HEK293 (cell line): Measurements from ENCODE around the gene TMEM167A.

ENCODE experiments used
- CTCF ChIA-PET: fragments of 350-600 bp; formaldehyde crosslinking; extraction: SDS; loops from one replicate; lab custom pipeline; 2021; ENCODE audit warnings: antibody characterized with exemption; lab: Yijun Ruan, JAX
- POLR2A ChIA-PET: fragments of 300-600 bp; formaldehyde crosslinking; extraction: SDS; loops from one replicate; lab custom pipeline; 2020; ENCODE audit warnings: antibody characterized with exemption, inconsistent platforms; lab: Yijun Ruan, JAX
- H3K27ac ChIP-seq: fragments of 200-500 bp; sonication (Bioruptor generic); 2 replicates; pipeline ENCODE4 v1.5.1; 2014; ENCODE audit warnings: low read depth, low read length, control low read depth, inconsistent platforms; ENCODE audit errors: extremely low read depth
- H3K36me3 ChIP-seq, 2 experiments: fragments of 200-500 bp in 1 of 2; sonication (Bioruptor generic) in 1 of 2; 1 replicate in 1 of 2; 2 replicates in 1 of 2; pipeline ENCODE4 v1.5.1; 2014 to 2017; ENCODE audit warnings: inconsistent platforms in 2 of 2, low read length in 2 of 2; ENCODE audit not compliant: control insufficient read depth in 2 of 2, insufficient read depth in 1 of 2
- H3K4me1 ChIP-seq: fragments of 200-500 bp; sonication (Bioruptor generic); 2 replicates; pipeline ENCODE4 v1.5.1; 2014; ENCODE audit warnings: mild to moderate bottlenecking, low read length, inconsistent platforms; ENCODE audit not compliant: control insufficient read depth, insufficient read depth
- H3K4me3 ChIP-seq: 2 replicates; pipeline ENCODE4 v1.5.1; 2011; ENCODE audit warnings: low read depth, mild to moderate bottlenecking, control low read depth, low read length, moderate library complexity
- H3K9me3 ChIP-seq: fragments of 200-500 bp; sonication (Bioruptor generic); 2 replicates; pipeline ENCODE4 v1.5.1; 2014; ENCODE audit warnings: low read depth, low read length, inconsistent platforms; ENCODE audit not compliant: control insufficient read depth, insufficient read depth
- YY1 ChIP-seq: fragments of 450-650 bp; formaldehyde crosslinking; IDR thresholded peaks from 2 replicates; pipeline ENCODE4 v1.5.1; 2018; ENCODE audit warnings: missing biosample characterization, missing genetic modification characterization
- ZBTB1 ChIP-seq: fragments of 450-650 bp; formaldehyde crosslinking; IDR thresholded peaks from 2 replicates; pipeline ENCODE4 v1.5.1; 2016; ENCODE audit warnings: missing biosample characterization, missing genetic modification characterization
- ZNF341 ChIP-seq: fragments of 450-650 bp; formaldehyde crosslinking; IDR thresholded peaks from 2 replicates; pipeline ENCODE4; 2016; ENCODE audit warnings: low read depth, missing biosample characterization, missing genetic modification characterization
- ZNF37A ChIP-seq: fragments of 450-650 bp; IDR thresholded peaks from 2 replicates; pipeline ENCODE4 v1.5.1; 2018; ENCODE audit warnings: missing biosample characterization, missing genetic modification characterization
- ZNF394 ChIP-seq: fragments of 450-650 bp; formaldehyde crosslinking; IDR thresholded peaks from 2 replicates; pipeline ENCODE4 v1.5.1; 2016; ENCODE audit warnings: missing biosample characterization, missing genetic modification characterization, mild to moderate bottlenecking, moderate library complexity, borderline replicate concordance
- ZNF433 ChIP-seq: fragments of 450-650 bp; formaldehyde crosslinking; IDR thresholded peaks from 2 replicates; pipeline ENCODE4 v1.5.1; 2016; ENCODE audit warnings: missing biosample characterization, missing genetic modification characterization, low read depth
- ZNF501 ChIP-seq: fragments of 450-650 bp; formaldehyde crosslinking; IDR thresholded peaks from 2 replicates; pipeline ENCODE4 v1.5.1; 2016; ENCODE audit warnings: missing biosample characterization, missing genetic modification characterization
- ZNF560 ChIP-seq: fragments of 450-650 bp; formaldehyde crosslinking; IDR thresholded peaks from 2 replicates; pipeline ENCODE4 v1.5.1; 2017; ENCODE audit warnings: missing biosample characterization, missing genetic modification characterization, borderline replicate concordance
- ZNF837 ChIP-seq: fragments of 450-650 bp; formaldehyde crosslinking; IDR thresholded peaks from 2 replicates; pipeline ENCODE4 v1.5.1; 2016; ENCODE audit warnings: missing biosample characterization, missing genetic modification characterization
- TF ChIP-seq, protein P1 (sequence below): fragments of 450-650 bp; formaldehyde crosslinking; IDR thresholded peaks from 2 replicates; pipeline ENCODE4 v1.5.1; 2016; ENCODE audit warnings: missing biosample characterization, missing genetic modification characterization
- TF ChIP-seq, protein P2 (sequence below): fragments of 450-650 bp; IDR thresholded peaks from 2 replicates; pipeline ENCODE4 v1.5.1; 2018; ENCODE audit warnings: missing biosample characterization, missing genetic modification characterization
- TF ChIP-seq, protein P3 (sequence below): fragments of 450-650 bp; IDR thresholded peaks from 2 replicates; pipeline ENCODE4 v1.5.1; 2018; ENCODE audit warnings: missing biosample characterization, mild to moderate bottlenecking, missing genetic modification characterization
- TF ChIP-seq, protein P4 (sequence below): fragments of 450-650 bp; formaldehyde crosslinking; IDR thresholded peaks from 2 replicates; pipeline ENCODE4 v1.5.1; 2017; ENCODE audit warnings: missing biosample characterization, missing genetic modification characterization
- TF ChIP-seq, protein P5 (sequence below): fragments of 450-650 bp; formaldehyde crosslinking; IDR thresholded peaks from 2 replicates; pipeline ENCODE4 v1.5.1; 2016; ENCODE audit warnings: missing biosample characterization, missing genetic modification characterization
- TF ChIP-seq, protein P6 (sequence below): fragments of 450-650 bp; formaldehyde crosslinking; IDR thresholded peaks from 2 replicates; pipeline ENCODE4 v1.5.1; 2017; ENCODE audit warnings: missing biosample characterization, mild to moderate bottlenecking, missing genetic modification characterization, moderate library complexity
- TF ChIP-seq, protein P7 (sequence below): fragments of 450-650 bp; formaldehyde crosslinking; IDR thresholded peaks from 2 replicates; pipeline ENCODE4 v1.5.1; 2016; ENCODE audit warnings: missing biosample characterization, missing genetic modification characterization, borderline replicate concordance

Gene TMEM167A

DNA sequence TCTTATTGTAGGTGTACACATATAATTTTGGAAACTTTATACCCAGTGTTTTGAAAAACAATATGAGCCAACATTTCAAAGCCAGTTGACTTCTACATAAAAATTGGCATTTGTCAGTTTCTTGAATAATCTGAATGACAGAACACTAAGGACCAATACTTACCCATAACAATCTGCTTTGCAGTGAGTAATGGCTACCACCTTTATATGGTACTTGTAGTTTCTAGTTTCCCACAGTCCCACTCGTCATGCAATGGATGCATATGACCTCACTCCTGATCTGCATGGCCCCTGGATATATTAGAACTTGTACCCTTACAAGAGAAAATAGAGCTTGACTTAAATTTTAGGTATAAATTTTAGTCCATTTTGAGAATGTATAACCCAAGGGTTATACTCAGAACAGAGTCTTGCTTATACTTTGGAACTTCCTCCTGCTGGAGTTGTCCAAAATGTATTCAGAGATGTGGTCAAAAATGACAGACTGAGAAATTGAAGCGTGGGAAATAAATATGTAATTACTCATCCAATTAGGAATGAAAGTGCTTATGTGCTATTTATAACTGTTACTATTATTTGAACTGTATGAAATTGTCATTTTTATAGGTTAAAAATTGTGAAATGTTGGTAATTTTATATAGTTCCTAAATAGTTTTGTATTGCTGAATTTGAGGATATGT is 19.6 kb upstream of the TMEM167A start (continued):
- TF ChIP-seq, protein P1, sequence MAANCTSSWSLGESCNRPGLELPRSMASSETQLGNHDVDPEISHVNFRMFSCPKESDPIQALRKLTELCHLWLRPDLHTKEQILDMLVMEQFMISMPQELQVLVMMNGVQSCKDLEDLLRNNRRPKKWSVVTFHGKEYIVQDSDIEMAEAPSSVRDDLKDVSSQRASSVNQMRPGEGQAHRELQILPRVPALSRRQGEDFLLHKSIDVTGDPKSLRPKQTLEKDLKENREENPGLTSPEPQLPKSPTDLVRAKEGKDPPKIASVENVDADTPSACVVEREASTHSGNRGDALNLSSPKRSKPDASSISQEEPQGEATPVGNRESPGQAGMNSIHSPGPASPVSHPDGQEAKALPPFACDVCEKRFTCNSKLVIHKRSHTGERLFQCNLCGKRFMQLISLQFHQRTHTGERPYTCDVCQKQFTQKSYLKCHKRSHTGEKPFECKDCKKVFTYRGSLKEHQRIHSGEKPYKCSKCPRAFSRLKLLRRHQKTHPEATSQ (tag by site-specific recombination), result no peak
- TF ChIP-seq ZNF433 (tag by site-specific recombination), result no peak
- TF ChIP-seq ZNF341 (tag by site-specific recombination), result no peak
- TF ChIP-seq ZBTB1 (tag by site-specific recombination), result no peak

DNA sequence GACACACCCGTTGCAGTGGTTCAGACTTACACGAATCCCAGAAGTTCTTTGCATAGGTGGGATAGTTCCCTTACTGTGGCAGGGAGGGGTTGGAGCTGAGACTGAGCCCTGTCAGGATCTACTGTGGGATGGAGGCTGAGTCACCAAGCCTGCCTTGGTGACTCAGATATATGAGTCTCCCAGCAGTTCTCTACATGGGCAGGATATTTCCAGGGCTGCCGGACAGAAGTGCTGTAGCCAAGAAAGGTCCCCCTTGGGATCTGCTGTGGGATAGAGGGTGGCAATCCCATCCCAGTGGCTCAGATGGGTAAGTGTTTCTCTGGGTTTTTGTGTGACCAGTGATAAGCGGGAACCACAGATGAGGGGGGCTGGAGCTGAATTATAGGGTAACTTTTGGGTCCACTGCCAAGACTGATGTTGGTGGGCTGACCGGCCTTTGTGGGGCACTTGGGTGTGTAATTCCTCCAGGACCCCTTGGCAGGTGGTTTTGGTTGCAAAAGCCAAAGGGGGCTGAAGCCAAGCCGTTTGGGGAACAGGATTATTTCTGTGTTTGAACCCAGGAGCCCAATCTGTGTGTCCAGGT is 18.9 kb upstream of the TMEM167A start:
- no peak overlapping the region for H3K4me3 ChIP-seq
- ChIA-PET CTCF (interaction anchor here (0.6 kb wide), 1 partner anchor 1562 kb away, joined by 4 read pairs; no protein-coding TSS in a partner anchor), POLR2A (interaction anchor here (0.7 to 0.9 kb wide), 2 partner anchors 18 to 45 kb away, joined by 4 read pairs; partner anchors contain the start of gene XRCC4)
- H3K9me3 ChIP-seq, result no peaks in the 10 kb centered on the region
- peaks cover 23% of the 10 kb centered on the region for H3K4me1 ChIP-seq
- no peaks in the 10 kb centered on the region for H3K36me3 ChIP-seq
- no peak overlapping the region for H3K27ac ChIP-seq
- TF ChIP-seq, protein P2, sequence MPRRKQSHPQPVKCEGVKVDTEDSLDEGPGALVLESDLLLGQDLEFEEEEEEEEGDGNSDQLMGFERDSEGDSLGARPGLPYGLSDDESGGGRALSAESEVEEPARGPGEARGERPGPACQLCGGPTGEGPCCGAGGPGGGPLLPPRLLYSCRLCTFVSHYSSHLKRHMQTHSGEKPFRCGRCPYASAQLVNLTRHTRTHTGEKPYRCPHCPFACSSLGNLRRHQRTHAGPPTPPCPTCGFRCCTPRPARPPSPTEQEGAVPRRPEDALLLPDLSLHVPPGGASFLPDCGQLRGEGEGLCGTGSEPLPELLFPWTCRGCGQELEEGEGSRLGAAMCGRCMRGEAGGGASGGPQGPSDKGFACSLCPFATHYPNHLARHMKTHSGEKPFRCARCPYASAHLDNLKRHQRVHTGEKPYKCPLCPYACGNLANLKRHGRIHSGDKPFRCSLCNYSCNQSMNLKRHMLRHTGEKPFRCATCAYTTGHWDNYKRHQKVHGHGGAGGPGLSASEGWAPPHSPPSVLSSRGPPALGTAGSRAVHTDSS (tag by site-specific recombination), result no peak
- TF ChIP-seq, protein P3, sequence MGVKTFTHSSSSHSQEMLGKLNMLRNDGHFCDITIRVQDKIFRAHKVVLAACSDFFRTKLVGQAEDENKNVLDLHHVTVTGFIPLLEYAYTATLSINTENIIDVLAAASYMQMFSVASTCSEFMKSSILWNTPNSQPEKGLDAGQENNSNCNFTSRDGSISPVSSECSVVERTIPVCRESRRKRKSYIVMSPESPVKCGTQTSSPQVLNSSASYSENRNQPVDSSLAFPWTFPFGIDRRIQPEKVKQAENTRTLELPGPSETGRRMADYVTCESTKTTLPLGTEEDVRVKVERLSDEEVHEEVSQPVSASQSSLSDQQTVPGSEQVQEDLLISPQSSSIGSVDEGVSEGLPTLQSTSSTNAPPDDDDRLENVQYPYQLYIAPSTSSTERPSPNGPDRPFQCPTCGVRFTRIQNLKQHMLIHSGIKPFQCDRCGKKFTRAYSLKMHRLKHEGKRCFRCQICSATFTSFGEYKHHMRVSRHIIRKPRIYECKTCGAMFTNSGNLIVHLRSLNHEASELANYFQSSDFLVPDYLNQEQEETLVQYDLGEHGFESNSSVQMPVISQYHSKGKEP (tag by site-specific recombination), result no peak
- TF ChIP-seq ZNF501 (tag by site-specific recombination), result no peak
- TF ChIP-seq, protein P4, sequence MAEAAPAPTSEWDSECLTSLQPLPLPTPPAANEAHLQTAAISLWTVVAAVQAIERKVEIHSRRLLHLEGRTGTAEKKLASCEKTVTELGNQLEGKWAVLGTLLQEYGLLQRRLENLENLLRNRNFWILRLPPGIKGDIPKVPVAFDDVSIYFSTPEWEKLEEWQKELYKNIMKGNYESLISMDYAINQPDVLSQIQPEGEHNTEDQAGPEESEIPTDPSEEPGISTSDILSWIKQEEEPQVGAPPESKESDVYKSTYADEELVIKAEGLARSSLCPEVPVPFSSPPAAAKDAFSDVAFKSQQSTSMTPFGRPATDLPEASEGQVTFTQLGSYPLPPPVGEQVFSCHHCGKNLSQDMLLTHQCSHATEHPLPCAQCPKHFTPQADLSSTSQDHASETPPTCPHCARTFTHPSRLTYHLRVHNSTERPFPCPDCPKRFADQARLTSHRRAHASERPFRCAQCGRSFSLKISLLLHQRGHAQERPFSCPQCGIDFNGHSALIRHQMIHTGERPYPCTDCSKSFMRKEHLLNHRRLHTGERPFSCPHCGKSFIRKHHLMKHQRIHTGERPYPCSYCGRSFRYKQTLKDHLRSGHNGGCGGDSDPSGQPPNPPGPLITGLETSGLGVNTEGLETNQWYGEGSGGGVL (tag by site-specific recombination), result no peak
- no peak for TF ChIP-seq ZNF560 (tag by site-specific recombination)
- no peak for TF ChIP-seq ZNF37A (tag by site-specific recombination)
- no peak for TF ChIP-seq ZNF394 (tag by site-specific recombination)
- no peak for TF ChIP-seq ZNF837 (tag by site-specific recombination)
- TF ChIP-seq, protein P5, sequence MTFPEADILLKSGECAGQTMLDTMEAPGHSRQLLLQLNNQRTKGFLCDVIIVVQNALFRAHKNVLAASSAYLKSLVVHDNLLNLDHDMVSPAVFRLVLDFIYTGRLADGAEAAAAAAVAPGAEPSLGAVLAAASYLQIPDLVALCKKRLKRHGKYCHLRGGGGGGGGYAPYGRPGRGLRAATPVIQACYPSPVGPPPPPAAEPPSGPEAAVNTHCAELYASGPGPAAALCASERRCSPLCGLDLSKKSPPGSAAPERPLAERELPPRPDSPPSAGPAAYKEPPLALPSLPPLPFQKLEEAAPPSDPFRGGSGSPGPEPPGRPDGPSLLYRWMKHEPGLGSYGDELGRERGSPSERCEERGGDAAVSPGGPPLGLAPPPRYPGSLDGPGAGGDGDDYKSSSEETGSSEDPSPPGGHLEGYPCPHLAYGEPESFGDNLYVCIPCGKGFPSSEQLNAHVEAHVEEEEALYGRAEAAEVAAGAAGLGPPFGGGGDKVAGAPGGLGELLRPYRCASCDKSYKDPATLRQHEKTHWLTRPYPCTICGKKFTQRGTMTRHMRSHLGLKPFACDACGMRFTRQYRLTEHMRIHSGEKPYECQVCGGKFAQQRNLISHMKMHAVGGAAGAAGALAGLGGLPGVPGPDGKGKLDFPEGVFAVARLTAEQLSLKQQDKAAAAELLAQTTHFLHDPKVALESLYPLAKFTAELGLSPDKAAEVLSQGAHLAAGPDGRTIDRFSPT (tag by site-specific recombination), result no peak
- TF ChIP-seq, protein P6, sequence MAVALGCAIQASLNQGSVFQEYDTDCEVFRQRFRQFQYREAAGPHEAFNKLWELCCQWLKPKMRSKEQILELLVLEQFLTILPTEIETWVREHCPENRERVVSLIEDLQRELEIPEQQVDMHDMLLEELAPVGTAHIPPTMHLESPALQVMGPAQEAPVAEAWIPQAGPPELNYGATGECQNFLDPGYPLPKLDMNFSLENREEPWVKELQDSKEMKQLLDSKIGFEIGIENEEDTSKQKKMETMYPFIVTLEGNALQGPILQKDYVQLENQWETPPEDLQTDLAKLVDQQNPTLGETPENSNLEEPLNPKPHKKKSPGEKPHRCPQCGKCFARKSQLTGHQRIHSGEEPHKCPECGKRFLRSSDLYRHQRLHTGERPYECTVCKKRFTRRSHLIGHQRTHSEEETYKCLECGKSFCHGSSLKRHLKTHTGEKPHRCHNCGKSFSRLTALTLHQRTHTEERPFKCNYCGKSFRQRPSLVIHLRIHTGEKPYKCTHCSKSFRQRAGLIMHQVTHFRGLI (tag by site-specific recombination), result no peak
- TF ChIP-seq, protein P7, sequence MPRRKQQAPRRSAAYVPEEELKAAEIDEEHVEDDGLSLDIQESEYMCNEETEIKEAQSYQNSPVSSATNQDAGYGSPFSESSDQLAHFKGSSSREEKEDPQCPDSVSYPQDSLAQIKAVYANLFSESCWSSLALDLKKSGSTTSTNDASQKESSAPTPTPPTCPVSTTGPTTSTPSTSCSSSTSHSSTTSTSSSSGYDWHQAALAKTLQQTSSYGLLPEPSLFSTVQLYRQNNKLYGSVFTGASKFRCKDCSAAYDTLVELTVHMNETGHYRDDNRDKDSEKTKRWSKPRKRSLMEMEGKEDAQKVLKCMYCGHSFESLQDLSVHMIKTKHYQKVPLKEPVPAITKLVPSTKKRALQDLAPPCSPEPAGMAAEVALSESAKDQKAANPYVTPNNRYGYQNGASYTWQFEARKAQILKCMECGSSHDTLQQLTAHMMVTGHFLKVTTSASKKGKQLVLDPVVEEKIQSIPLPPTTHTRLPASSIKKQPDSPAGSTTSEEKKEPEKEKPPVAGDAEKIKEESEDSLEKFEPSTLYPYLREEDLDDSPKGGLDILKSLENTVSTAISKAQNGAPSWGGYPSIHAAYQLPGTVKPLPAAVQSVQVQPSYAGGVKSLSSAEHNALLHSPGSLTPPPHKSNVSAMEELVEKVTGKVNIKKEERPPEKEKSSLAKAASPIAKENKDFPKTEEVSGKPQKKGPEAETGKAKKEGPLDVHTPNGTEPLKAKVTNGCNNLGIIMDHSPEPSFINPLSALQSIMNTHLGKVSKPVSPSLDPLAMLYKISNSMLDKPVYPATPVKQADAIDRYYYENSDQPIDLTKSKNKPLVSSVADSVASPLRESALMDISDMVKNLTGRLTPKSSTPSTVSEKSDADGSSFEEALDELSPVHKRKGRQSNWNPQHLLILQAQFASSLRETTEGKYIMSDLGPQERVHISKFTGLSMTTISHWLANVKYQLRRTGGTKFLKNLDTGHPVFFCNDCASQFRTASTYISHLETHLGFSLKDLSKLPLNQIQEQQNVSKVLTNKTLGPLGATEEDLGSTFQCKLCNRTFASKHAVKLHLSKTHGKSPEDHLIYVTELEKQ (tag by site-specific recombination), result no peak
- TF ChIP-seq YY1 (tag by site-specific recombination), result no peak
